Type B pancreatic cell (in vitro differentiated cells): ENCODE data around the gene ZNF480. TPM values are rescaled to one million over a fixed set of nuclear protein-coding genes. Genes with fewer than 3 reads are reported as not detected.
A peak's percentile ranks its signal among the peaks of the same experiment; 100 is the strongest.

Experiments
- DNase-seq: peaks from one replicate; pipeline ENCODE4 v3.0.0; 2021; ENCODE audit warnings: mixed read lengths; ENCODE audit not compliant: unreplicated experiment; ENCODE audit errors: extremely low spot score
- H3K27ac Mint-ChIP-seq: 2 replicates; pipeline ENCODE4 v1.8.0; 2021; ENCODE audit warnings: mild to moderate bottlenecking, mixed read lengths
- H3K27me3 Mint-ChIP-seq: 2 replicates; pipeline ENCODE4 v1.8.0; 2021; ENCODE audit warnings: mixed read lengths
- H3K36me3 Mint-ChIP-seq: 2 replicates; pipeline ENCODE4 v1.8.0; 2021; ENCODE audit warnings: mixed read lengths
- H3K4me1 Mint-ChIP-seq: one replicate; pipeline ENCODE4 v1.8.0; 2021; ENCODE audit warnings: mixed read lengths; ENCODE audit not compliant: unreplicated experiment
- H3K4me3 Mint-ChIP-seq: 2 replicates; pipeline ENCODE4 v1.8.0; 2021; ENCODE audit warnings: mild to moderate bottlenecking, mixed read lengths
- H3K9me3 Mint-ChIP-seq: 2 replicates; pipeline ENCODE4 v1.8.0; 2021; ENCODE audit warnings: mixed read lengths
- CTCF ChIP-seq: fragments of 200-600 bp; sonication (generic); conservative IDR thresholded peaks from 2 replicates; pipeline ENCODE4 v1.5.0; 2021; ENCODE audit warnings: antibody characterized with exemption, mild to moderate bottlenecking
- microRNA-seq: library from miRNA; unstranded; fragments of <30 nt; microRNA quantifications from one replicate; pipeline ENCODE4, GENCODE V29; 2020
- total RNA-seq: library from RNA; stranded (reverse); gene quantifications from 2 replicates; pipeline ENCODE4 v1.2.1, GENCODE V29; 2021; ENCODE audit warnings: low replicate concordance

Gene ZNF480
- total RNA-seq, 1 donor from 2014 or later, result 16.8 TPM

GRCh38 chr19:52370341-52370710 lies 73.4 kb downstream of the ZNF480 start:
- Mint-ChIP-seq H3K36me3 (peaks cover 55% of the 10 kb centered on the region), H3K27ac (peak overlapping the region; percentile 90), H3K27me3 (no peaks in the 10 kb centered on the region), H3K9me3 (peaks cover 11% of the 10 kb centered on the region), H3K4me3 (peak overlapping the region; percentile 68), H3K4me1 (no peaks in the 10 kb centered on the region)
- no peak for DNase-seq
- TF ChIP-seq CTCF, result no peak

Small RNAs within 50 kb of the gene (microRNA-seq; reads per million reads assigned to microRNA genes)
- gene MIR643, result 9.9 reads per million, percentile 32 among the genes with 10 or more reads in this experiment

Other genes starting within 250 kb of the ZNF480 start
- gene ZNF432, start 248.3 kb upstream of the ZNF480 start, total RNA-seq, result 12.7 and 19.1 TPM in 2 replicates
- gene ZNF841, start 201.4 kb upstream of the ZNF480 start, total RNA-seq, result 27.7 and 35.7 TPM in 2 replicates
- 18.7 and 26.5 TPM in 2 replicates for gene ZNF616, start 157.2 kb upstream of the ZNF480 start, total RNA-seq
- 21.6 and 21.8 TPM in 2 replicates for gene ZNF836, start 125.5 kb upstream of the ZNF480 start, total RNA-seq
- gene PPP2R1A, start 107.1 kb upstream of the ZNF480 start, total RNA-seq, result 319 and 323 TPM in 2 replicates
- 24.1 and 33.2 TPM in 2 replicates for gene ZNF766, start 27.6 kb upstream of the ZNF480 start, total RNA-seq
- gene ZNF610, start 39.1 kb downstream of the ZNF480 start, total RNA-seq, result 15.5 and 18.0 TPM in 2 replicates
- gene ZNF880, start 72.8 kb downstream of the ZNF480 start, total RNA-seq, result 25.7 and 29.6 TPM in 2 replicates
- 21.8 and 31.0 TPM in 2 replicates for gene ZNF528, start 100.7 kb downstream of the ZNF480 start, total RNA-seq
- gene ZNF534, start 132.0 kb downstream of the ZNF480 start, total RNA-seq, result 0.36 TPM in 1 of 2 replicates, not detected in the other
- 0.72 and 1.1 TPM in 2 replicates for gene ZNF578, start 156.4 kb downstream of the ZNF480 start, total RNA-seq
- 37.4 and 52.6 TPM in 2 replicates for gene ZNF808, start 230.5 kb downstream of the ZNF480 start, total RNA-seq